Cortex of kidney (tissue), 1 donor: Measurements from ENCODE around the gene HABP4.

ENCODE experiments used
- DNase-seq: peaks from one replicate; lab custom pipeline; 2025; lab: John Stamatoyannopoulos, UW

HABP4 gene

DNA sequence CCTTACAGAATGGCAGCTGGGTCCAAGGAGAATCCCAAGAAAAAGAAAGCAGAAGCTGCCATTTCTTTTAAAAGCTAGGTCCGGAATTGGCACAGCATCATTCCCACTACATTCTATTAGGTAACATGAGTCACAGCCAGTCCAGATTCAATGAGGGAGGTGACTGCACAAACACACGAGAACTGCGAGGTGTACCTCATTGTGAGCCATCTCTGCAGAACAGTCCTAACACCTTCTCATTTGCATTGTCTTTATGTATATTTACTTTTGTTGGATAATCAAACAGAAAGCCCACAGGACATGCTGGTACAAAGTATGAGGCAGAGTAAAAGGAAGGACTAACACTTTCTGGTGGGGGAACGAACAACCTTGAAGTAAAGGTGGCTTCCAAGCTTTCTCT lies 14.6 kb upstream of the HABP4 start:
- DNase-seq, result no peak

DNA sequence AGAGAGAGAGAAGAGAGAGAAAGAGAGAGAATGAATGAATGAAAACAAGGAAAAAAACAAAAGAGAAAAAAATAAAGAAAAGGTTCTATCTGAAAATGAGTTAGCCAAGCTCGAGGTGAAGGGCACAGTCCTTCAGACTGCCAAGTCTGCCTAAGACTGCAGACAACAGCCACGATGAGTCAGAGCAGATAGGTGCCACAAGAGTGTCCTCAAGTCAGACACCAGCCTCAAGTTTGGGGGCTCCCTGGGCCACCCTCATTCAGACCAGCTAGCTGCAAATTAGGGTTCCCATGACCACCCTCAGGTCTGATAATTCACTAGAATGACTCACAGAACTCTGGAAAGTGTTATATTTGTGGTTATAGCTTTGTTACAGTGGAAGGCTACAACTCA lies 13.9 kb upstream of the HABP4 start:
- no peak for DNase-seq

- DNase-seq, result no peak
These were observed 13.4 kb upstream of the HABP4 start for GRCh38 chr9:96436456-96437126.

GRCh38 chr9:96437454-96437853 lies 12.5 kb upstream of the HABP4 start:
- no peak for DNase-seq

DNA sequence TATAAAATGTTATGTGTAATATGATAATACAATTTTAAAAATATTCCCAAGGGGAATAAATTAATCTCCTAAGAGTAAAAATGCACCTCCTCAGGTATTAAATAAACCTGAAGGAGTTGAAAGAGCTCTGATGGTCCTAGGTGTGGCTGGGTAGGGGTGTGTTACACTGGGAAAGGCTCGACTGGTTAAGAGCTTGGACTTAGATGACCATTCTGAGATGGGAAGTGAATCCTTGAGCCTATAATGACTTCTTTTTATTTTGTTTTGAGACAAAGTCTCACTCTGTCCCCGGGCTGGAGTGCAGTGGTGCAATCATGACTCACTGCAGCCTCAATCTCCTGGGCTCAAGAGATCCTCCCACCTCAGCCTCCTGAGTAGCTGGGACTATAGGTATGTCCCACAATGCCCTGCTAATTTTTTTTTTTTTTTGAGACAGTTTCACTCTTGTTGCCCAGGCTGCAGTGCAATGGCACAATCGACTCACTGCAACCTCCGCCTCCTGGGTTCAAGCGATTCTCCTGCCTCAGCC lies 9.2 kb upstream of the HABP4 start:
- DNase-seq, result no peak

GRCh38 chr9:96441798-96442445 lies 8.0 kb upstream of the HABP4 start:
- no peak for DNase-seq

DNA sequence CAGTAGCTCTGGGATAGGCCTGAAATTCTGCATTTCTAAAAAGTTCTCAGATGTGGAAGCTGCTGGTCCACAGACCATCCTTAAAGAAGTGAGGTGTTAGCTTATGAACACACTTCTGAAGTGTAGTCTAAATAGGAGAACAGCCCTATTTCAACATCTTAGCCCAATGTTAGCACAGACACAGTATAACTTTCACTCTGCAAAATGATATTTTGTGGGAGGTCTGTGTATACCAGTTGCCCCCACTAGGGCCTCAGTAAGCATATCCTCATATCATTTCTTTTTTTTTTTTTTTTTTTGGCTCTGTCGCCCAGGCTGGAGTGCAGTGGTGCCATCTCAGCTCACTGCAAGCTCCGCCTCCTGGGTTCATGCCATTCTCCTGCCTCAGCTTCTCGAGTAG lies 7.5 kb upstream of the HABP4 start:
- no peak for DNase-seq

DNA sequence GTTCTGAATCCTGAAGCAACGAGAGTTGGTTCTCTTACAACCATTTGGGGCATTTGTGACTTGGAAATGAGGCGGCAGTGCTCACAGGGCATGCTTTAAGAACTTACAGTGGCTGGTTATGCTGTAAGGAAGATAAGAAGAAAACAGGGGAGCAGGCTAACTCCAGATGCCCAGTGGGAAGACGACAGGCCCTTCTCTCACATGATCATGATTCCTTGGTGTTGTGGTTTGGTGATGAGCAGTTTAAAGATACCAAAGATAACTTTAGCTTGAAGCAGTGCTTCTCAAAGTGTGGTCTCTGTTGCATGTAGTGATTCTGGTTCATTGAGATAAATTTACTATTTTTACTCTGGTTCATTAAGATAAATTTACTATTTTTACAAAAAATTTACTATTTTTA lies 2.6 kb upstream of the HABP4 start:
- no peak for DNase-seq

DNA sequence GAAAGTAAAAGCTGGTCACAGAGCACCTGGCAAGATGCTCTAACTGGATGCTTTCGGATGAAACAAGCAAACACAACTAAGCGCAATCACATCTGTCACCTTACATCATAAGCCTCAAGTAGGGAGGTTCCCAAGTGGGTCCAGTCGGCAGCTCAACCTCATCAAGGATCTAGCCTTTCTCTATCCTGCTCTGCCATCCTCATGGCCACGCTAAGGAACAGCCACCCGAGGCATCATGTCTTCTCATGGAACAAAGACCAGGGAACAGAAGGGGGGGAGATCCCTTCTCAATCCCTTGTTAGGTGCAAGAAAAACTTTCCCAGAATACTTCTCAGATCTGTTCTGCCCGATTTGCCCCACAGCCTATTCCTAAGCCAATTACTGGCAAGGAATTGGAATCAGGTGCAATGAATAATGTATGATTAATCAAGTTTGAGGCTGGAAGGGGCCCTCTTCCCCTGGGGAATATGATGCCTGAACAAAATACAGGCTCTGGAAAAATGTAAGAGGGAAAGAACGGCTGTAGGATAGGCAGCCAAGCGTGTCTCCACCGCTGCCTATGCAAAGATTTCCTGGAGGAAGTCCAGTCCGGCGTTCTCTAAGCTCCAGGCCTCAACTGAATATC lies 1.3 kb upstream of the HABP4 start:
- no peak for DNase-seq

DNA sequence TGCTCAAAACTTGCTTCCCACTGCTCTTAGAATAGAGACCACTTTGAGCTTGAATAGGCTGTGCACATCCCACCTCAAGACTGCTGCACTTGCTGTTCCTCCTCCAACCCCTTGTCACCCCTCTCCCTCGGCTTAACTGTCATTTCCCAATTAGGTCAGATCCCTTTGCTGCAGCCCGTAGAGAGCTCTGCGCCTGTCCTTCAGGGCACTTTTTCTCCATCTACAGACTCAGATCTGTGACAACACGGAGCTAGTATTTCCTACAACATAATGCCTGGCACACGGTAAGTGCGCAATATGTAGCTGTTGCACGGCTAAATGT lies 485 bp upstream of the HABP4 start:
- DNase-seq, result no peak

GRCh38 chr9:96450613-96451528 lies 902 bp downstream of the HABP4 start:
- DNase-seq, result no peak

DNA sequence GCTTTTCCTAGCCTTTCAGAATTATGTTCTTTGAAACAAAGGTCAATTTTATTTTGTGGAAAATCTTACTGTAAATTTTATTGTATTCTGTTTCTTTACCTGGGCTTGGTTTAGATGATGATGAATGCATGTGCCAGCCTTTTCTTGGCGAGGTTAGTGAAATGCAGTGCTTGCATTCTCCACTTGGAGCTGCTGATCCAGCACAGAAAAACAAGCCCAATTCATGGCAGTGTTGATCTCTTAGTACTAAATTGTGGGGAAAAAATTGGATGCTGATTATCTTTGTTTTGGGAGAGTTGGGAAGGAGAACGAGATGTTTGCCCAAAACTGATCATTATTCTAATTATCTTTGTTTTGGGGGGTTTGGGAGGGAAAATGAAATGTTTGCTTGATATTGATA lies 3.7 kb downstream of the HABP4 start:
- no peak for DNase-seq

DNA sequence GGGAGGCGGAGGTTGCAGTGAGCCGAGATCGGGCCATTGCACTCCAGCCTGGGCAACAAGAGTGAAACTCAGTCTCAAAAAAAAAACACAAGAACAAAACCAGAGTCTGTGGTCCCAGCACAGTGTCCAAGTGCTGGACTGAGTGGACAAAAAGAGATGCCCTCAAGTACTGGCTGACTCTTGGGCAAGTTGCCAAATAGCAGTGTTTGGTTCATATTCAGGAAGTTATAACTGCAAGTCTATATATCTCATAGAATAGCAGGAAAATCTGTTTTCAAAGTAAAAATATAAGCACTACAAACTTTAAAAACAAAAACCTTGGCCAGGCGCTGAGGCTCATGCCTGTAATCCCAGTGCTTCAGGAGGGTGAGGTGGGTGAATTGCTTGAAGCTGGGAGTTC lies 7.3 kb downstream of the HABP4 start:
- no peak for DNase-seq

DNA sequence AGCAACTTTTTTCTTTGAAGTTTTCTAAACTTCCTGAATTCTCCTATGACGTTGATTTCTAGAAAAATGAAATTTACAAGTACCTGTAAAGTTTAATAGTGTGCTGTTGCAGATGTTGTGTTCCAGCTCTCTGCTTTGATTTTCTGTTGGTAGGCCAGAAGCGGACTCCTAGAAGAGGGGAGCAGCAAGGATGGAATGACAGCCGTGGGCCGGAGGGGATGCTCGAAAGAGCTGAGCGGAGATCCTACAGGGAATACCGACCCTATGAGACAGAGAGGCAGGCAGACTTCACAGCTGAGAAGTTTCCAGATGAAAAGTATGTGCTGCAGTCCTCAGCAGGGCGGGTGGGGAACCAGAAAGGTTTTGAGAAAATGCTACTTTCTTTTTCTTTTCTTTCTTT lies 8.3 kb downstream of the HABP4 start:
- no peak for DNase-seq

DNA sequence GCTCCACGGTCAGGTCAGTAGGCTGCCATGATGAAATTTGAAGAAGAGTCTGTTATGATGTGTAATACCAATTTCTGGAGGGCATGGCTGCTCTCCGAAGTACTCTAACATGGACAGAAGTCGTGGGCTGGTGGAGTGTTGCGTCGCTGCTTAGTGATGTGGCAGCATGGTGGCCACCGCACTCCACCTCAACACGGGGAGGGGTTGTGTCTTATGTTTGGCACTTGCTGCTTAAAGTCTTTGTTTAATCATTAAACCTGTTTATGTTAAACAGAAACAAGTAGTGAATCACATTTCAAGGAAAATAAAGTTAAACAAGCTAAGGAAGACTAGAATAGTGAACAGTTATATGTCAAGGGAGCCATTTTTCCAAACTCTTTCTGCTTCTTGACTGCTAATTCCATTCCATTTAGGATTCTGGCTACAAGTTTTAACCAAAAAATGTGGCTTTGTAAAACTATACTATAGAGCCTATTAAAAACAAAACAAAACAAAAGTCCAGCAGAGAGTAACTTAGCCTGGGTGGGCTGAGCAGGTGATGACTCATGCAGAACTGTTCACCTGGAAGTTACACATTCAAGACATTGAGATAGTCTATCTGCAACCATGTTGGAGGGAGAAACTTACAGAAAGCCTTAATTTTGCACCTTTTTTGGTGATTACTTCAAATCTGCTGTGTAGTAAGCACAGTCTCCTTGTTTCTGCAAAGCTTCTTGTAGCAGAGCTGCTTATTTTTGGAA lies 9.5 kb downstream of the HABP4 start:
- DNase-seq, result no peak

GRCh38 chr9:96460470-96460869 lies 10.5 kb downstream of the HABP4 start:
- DNase-seq, result no peak

DNA sequence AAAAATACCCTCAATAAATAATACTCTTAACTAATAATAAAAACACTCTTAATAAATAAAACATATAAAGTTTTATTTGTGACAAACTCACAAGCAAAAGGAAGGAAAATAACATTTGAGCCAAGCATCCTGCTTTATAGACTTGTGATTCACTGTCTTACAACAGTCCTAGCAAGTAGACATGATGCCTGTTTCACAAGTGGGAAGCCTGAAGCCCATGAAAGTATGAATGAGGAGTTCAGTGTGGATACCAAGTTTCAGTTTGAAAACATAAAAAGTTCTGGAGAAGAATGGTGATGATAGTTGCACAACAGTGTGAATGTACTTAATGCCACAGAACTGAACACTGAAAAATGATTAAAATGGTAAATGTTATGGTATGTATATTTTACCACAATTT lies 10.9 kb downstream of the HABP4 start:
- DNase-seq, result no peak

DNA sequence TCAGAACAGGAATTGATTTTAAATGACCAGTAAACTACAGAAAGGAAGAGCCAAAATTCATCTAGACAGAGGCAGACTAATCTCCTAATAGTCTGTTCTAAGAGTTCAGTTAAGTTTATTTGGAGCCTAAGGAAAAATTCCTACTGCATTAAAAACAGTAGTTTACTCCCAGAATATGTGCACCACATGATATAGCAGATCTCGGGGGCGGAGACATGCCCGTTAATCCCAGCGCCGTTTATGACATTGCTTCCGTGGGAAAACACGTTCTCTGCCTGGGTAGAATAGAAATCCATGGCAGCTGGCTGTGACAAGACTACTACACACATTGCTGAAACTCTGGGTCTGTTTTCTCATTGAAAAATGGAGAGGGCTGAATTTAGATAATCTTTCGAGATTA lies 11.4 kb downstream of the HABP4 start:
- DNase-seq, result no peak

GRCh38 chr9:96462541-96462940 lies 12.6 kb downstream of the HABP4 start:
- no peak for DNase-seq

DNA sequence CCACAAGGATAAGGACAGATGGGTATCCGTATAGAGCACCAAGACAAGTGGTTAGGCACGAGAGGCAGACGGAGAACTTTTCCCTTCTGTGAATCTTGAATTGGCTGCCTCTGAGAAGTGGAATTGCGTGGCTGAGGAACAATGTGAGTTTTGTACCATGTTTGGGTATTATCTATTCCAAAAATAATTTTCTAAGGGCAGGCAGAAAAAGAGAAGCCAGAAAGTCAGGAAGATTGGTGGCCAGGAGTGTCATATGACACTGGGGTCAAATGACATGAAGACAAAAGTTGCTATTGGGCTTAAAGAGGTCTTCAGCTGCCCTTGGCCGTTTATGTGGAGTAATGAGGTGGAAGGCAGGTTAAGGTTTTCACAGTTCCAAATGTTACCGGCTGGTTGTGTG lies 14.5 kb downstream of the HABP4 start:
- no peak for DNase-seq

DNA sequence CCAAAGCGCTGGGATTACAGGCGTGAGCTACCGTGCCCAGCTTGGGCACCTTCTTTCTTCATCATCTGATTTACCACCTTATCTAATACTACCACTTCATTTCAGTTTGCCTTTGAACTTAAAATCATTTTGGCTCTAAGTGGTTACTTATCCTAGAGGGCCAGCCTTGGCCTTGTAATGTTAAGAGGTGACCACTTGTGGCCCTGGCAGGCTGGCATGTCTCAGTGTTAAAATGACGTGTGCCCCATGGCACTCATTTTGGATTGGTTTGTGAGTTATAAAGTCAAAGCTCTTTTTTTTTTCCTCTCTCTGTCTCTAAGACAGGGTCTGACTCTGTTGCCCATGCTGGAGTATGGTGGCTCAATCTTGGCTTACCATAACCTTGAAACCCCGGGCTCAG lies 17.8 kb downstream of the HABP4 start:
- DNase-seq, result no peak

- no peak for DNase-seq
These were observed 26.0 kb downstream of the HABP4 start for GRCh38 chr9:96476013-96476412.
